IPS DF 6.9 (cell line): ENCODE measurements around the gene CALU.

Experiments used
- DNase-seq: peaks from one replicate; pipeline ENCODE4 v3.0.0-alpha.2; 2013; ENCODE audit warnings: low read depth, low spot score
- H3K27ac ChIP-seq: one replicate; pipeline ENCODE4 v1.5.1; 2013; ENCODE audit warnings: low read length, control low read depth
- H3K27me3 ChIP-seq: 2 replicates; pipeline ENCODE4 v1.6.1; 2013; ENCODE audit warnings: mild to moderate bottlenecking, low read length; ENCODE audit not compliant: control insufficient read depth, insufficient read depth
- H3K36me3 ChIP-seq: 2 replicates; pipeline ENCODE4 v1.6.1; 2013; ENCODE audit warnings: low read length; ENCODE audit not compliant: control insufficient read depth, insufficient read depth
- H3K4me1 ChIP-seq: 2 replicates; pipeline ENCODE4 v1.6.1; 2013; ENCODE audit warnings: low read length; ENCODE audit not compliant: control insufficient read depth, insufficient read depth
- H3K4me3 ChIP-seq: 2 replicates; pipeline ENCODE4 v1.5.1; 2013; ENCODE audit warnings: mild to moderate bottlenecking, low read length
- H3K9me3 ChIP-seq: 2 replicates; pipeline ENCODE4 v1.6.1; 2013; ENCODE audit warnings: low read length, inconsistent platforms; ENCODE audit not compliant: control insufficient read depth, insufficient read depth
- WGBS: extraction: QIAGEN DNeasy Blood & Tissue Kit; methylation state at CpG from one replicate; pipeline ENCODE4 v1.1.7; 2013; ENCODE audit warnings: mixed read lengths, missing lambda C conversion rate; ENCODE audit not compliant: insufficient read length, insufficient coverage; 5-methylcytosine and 5-hydroxymethylcytosine counted together

The CALU gene

GRCh38 chr7:128735436-128735835, 3.7 kb upstream of the CALU start:
- WGBS = no CpG with 5 or more reads among the region's 5 CpGs
- no peak overlapping the region for H3K4me3 ChIP-seq

DNA sequence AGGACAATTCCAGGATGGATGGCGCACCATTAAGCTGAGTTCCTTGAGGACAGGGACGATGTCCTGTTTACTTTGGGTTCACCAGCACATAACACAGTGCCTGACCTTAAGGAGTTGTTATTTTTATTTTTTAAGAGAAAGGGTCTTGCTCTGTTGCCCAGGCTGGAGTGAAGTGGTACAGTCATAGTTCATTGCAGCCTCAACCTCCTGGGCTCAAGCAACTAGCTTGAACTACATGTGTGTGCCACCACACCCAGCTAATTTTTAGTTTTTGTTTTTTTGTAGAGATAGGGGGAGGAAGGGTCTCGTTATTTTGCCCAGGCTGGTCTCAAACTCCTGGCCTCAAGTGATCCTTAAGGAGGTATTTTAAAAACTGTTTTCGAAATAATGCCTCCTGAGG, 1.7 kb upstream of the CALU start:
- Histone ChIP-seq H3K27ac (no peak overlapping the region), H3K36me3 (no peaks in the 10 kb centered on the region), H3K4me3 (no peak overlapping the region), H3K9me3 (no peaks in the 10 kb centered on the region), H3K27me3 (no peaks in the 10 kb centered on the region), H3K4me1 (no peaks in the 10 kb centered on the region)
- no peak for DNase-seq
- no CpG with 5 or more reads among the region's 4 CpGs for WGBS

More at GRCh38 chr7:128735436-128735835, 3.7 kb upstream of the CALU start:
- Histone ChIP-seq H3K4me1 (no peaks in the 10 kb centered on the region), H3K27me3 (no peaks in the 10 kb centered on the region), H3K36me3 (no peaks in the 10 kb centered on the region), H3K9me3 (no peaks in the 10 kb centered on the region), H3K27ac (no peak overlapping the region)
- DNase-seq = no peak

DNA sequence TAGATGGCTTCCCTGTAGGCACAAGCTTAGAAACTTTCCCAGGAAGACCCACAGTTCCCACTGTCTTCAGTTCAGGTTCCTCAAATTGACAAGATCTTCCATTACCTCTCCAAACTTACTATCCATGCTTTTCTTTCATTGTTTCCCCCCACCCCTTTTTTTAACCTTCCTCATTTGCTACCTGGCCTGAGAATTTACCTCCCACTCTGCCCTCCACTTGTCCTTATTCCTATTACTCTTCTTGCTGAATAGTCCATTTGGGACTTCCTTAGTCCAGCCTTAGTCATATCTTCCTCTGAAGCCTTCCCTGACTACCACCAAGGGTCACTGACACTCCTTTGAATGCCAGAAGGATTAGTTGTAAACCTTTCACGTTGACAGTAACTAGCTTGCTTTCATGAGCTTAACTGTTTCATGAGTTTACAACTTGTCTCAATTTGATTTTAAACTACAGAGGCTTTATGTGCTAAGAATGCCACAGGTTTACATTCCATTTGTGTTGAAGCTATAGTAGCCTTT, 1.2 kb upstream of the CALU start:
- DNase-seq = no peak

DNA sequence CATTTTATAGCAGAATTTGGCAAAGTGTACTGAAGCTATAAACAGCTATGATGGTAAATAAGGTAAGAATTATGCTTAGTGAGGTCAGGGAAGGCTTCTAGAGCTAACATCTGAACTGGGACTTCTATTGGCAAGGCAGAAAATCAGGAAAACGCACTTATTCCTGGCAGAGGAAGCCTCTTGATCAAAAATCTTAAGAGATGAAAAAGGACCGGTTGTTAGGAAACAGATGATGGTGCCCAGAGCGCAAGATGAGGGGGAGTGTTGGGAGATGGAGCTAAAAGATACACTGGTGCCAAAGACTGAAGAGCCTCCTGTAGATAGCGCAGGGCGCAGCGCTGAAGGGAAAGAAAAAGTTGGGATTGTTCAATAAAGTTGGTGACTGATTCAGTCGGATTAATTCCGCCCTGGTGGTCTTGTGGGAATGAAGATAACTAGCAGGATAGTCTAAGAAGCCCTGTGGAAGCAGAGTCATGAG, 550 bp upstream of the CALU start:
- H3K4me3 ChIP-seq = peak overlapping the region; percentile 96
- no peak overlapping the region for H3K27ac ChIP-seq
- H3K9me3 ChIP-seq = no peaks in the 10 kb centered on the region
- no peaks in the 10 kb centered on the region for H3K27me3 ChIP-seq
- no peaks in the 10 kb centered on the region for H3K36me3 ChIP-seq
- WGBS = no CpG with 5 or more reads among the region's 8 CpGs
- no peak for DNase-seq
- no peaks in the 10 kb centered on the region for H3K4me1 ChIP-seq

More for the DNA sequence above, 1.2 kb upstream of the CALU start:
- Histone ChIP-seq H3K4me1 (no peaks in the 10 kb centered on the region), H3K4me3 (no peak overlapping the region), H3K36me3 (no peaks in the 10 kb centered on the region), H3K27ac (no peak overlapping the region), H3K27me3 (no peaks in the 10 kb centered on the region), H3K9me3 (no peaks in the 10 kb centered on the region)
- WGBS = no CpG with 5 or more reads among the region's 1 CpG

DNA sequence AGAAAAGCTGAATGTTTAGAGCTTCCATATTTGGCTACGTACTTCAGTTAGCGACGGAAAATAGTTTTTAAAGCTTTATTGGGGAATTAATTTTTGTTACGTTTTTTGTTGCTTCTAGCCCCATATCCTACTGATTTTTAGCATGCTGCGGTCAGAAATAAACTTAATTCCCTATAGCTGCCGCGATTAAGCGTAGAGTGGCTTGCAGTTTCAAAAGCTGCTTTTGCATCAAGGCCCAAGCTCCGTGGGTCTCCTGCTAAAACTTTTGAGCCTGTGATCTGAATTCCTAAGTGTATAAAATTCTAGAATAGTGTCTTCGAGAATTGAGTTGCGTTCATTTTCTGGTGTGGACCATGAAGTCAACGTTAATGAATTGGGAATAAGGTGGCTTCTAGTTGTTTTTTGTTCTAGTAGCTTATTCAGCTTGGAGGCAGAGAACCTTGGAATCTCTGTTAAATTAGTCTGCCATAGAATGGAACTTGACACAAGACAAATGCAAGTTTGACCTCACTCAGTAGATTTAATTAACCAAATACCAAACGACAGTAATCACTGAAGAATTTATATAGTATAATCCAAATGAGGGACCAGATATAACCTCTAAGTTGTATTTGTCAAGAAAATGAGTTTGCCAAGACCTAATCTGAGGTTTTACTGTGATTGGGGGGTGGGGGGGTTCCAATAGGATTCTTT, 977 bp downstream of the CALU start:
- no peaks in the 10 kb centered on the region for H3K9me3 ChIP-seq
- DNase-seq = no peak
- WGBS = no CpG with 5 or more reads among the region's 13 CpGs
- H3K4me3 ChIP-seq = peak overlapping the region; percentile 96; the same call in 1 of the 2 replicates
- no peak overlapping the region for H3K27ac ChIP-seq
- no peaks in the 10 kb centered on the region for H3K36me3 ChIP-seq
- no peaks in the 10 kb centered on the region for H3K27me3 ChIP-seq
- H3K4me1 ChIP-seq = no peaks in the 10 kb centered on the region

- Histone ChIP-seq H3K36me3 (no peaks in the 10 kb centered on the region), H3K4me3 (no peak overlapping the region), H3K27me3 (no peaks in the 10 kb centered on the region), H3K27ac (no peak overlapping the region), H3K4me1 (no peaks in the 10 kb centered on the region), H3K9me3 (no peaks in the 10 kb centered on the region)
- DNase-seq = no peak
- no CpG with 5 or more reads among the region's 3 CpGs for WGBS
Measured at GRCh38 chr7:128740996-128741395, 1.8 kb downstream of the CALU start.

DNA sequence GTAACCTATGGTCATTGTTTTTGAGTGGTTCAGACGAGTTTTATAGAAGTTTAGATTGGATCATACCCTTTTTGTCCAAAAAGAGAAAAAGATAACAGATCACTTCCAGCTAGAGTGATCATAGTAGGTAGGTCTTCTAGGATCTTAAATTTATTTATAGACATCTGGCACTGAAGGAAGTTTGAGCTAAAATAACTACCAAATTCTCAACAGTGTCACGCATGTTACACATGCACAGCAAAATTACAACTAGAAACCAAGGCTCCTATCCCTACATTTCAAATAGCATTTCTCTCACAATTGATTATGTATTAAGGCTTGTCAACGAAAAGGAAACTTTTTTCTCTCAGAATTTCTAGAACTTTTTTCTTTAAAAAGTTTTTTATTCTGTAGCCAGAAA, 2.3 kb downstream of the CALU start:
- WGBS = no CpG with 5 or more reads among the region's 3 CpGs
- DNase-seq = no peak
- Histone ChIP-seq H3K4me3 (no peak overlapping the region), H3K27ac (no peak overlapping the region), H3K9me3 (no peaks in the 10 kb centered on the region), H3K27me3 (no peaks in the 10 kb centered on the region), H3K36me3 (no peaks in the 10 kb centered on the region), H3K4me1 (no peaks in the 10 kb centered on the region)

- DNase-seq = no peak
- H3K9me3 ChIP-seq = no peaks in the 10 kb centered on the region
- H3K4me1 ChIP-seq = no peaks in the 10 kb centered on the region
- no peaks in the 10 kb centered on the region for H3K36me3 ChIP-seq
- H3K4me3 ChIP-seq = no peak overlapping the region
- no CpG with 5 or more reads among the region's 4 CpGs for WGBS
- H3K27me3 ChIP-seq = no peaks in the 10 kb centered on the region
- H3K27ac ChIP-seq = no peak overlapping the region
Measured at GRCh38 chr7:128742206-128742605, 3.0 kb downstream of the CALU start.

DNA sequence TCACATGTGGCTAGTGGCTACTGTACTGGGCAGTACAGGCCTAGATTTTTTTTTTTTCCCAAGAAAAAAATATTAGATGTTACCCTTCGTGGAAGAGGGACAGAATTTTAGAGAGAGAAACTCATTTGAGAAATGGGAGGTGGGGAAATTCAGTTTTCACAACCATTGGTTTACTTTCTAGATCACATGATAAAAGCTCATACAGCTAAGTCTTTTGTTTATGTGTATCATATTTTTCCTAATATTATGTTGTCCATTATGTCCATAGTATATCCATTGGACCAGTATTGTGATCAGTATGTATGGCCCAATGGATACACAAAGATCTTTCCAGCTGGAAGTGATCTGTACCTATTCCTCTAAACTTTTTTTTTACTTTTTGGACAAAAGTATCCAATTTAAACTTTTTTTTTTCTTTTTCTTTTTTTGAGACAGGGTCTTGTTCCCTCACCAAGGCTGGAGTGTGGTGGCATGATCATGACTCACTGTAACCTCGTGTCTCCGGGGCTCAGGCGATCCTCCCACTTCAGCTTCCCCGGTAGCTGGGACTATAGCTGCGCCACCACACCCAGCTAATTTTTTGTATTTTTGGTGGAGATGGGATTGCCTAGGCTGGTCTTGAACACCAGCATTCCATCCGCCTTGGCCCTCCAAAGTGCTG, 4.1 kb downstream of the CALU start:
- Histone ChIP-seq H3K4me3 (no peak overlapping the region), H3K36me3 (peaks cover 3% of the 10 kb centered on the region; the same call in 1 of the 2 replicates), H3K27ac (no peak overlapping the region), H3K9me3 (no peaks in the 10 kb centered on the region), H3K4me1 (no peaks in the 10 kb centered on the region), H3K27me3 (no peaks in the 10 kb centered on the region)
- no peak for DNase-seq
- no CpG with 5 or more reads among the region's 7 CpGs for WGBS

DNA sequence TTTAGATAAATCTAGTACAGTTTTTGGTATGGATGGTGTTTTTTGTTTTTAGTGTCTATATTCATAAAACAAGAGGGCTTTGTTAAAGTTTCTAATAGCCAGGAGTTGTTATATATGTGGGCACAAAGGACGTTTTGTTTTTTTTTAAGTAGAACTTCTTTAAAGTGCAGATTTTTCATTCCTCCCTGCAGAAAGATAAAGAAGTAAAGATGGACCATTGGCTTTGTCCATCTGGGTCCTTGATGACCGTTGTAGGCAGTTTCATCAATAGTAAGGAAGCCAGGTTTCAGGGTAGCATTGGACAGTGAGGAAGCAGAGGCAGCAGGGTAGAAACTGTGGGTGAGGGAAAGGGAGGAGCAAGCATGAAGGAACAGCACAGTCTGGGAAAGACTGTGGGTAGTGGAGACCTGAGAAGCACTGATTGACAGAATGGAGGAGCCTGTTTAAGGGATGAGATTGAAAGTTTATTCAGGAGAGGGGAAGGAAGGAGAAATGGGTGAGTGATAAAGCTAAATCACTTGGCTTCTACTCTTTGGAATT, 5.3 kb downstream of the CALU start:
- Histone ChIP-seq H3K4me1 (no peaks in the 10 kb centered on the region), H3K9me3 (no peaks in the 10 kb centered on the region), H3K27me3 (no peaks in the 10 kb centered on the region), H3K36me3 (peaks cover 3% of the 10 kb centered on the region; the same call in 1 of the 2 replicates), H3K27ac (no peak overlapping the region), H3K4me3 (no peak overlapping the region)
- no peak for DNase-seq
- WGBS = no CpG with 5 or more reads among the region's 2 CpGs
